GM15510 (cell line): ENCODE data around the gene ATP9B.

Experiments
- POLR2A ChIP-seq: IDR thresholded peaks from 3 replicates; pipeline ENCODE4 v1.6.1; 2011; ENCODE audit warnings: borderline replicate concordance; ENCODE audit not compliant: insufficient read length; ENCODE audit errors: extremely low read depth

ATP9B gene

GRCh38 chr18:79260510-79260909, 191.3 kb downstream of the ATP9B start:
- no peak for TF ChIP-seq POLR2A

GRCh38 chr18:79272916-79273315, 203.7 kb downstream of the ATP9B start:
- no peak for TF ChIP-seq POLR2A

DNA sequence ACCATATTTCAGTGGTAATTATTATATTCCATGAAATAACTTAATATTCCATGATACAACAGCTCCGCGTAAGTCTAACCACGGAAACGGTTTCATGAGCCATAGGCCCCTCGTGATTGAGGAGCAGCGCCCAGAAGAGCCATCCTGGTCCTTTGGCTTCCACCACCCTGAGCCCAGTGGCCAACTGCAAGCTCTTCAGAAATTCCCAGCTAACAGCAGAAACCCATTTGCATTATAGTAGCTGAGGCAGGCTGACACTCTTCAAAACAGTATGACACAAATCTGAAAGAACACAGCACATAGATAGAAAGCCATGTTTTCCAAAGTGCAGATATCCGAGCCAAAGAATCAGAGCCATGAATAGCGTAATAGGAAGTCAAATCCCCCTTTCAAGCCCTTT, 205.6 kb downstream of the ATP9B start:
- TF ChIP-seq POLR2A = no peak

DNA sequence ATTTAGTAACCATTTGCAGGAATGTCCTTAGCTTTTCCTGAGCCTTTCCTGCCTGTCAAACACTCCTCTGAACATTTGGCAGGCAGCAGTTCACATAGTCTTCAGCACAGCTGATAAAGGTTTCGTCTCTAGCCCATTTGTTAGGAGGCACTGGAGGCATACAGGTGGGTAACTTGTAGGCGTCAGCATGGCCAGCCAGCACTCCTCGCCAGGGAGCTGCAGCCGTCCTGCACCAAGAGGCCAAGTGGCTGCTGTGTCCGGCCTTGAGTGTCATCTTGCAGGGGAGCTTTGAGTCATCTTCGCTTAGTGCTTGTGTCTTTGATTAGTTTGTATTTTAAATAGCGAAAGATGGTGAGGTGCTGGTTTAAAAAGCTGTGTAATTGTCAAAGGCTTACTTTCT, 206.3 kb downstream of the ATP9B start:
- no peak for TF ChIP-seq POLR2A

GRCh38 chr18:79275992-79276391, 206.8 kb downstream of the ATP9B start:
- no peak for TF ChIP-seq POLR2A

DNA sequence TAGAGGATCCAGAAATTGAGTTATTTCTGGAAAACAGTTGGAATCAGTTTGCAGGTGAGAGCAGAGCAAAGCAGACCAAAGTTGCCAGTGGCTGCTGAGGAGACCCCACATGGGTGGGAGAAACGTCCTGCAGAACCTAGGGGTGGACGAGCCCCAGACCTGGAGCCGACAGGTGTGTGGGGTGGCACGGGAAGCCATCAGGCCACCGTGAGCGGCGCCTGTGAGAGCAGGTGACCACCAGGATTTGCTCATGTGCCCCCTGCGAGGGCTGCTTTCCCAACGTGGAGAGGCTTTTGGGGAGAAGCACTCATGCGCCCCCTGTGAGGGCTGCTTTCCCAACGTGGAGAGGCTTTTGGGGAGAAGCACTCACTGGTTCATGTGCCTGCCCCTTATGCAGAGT, 209.7 kb downstream of the ATP9B start:
- TF ChIP-seq POLR2A = no peak

DNA sequence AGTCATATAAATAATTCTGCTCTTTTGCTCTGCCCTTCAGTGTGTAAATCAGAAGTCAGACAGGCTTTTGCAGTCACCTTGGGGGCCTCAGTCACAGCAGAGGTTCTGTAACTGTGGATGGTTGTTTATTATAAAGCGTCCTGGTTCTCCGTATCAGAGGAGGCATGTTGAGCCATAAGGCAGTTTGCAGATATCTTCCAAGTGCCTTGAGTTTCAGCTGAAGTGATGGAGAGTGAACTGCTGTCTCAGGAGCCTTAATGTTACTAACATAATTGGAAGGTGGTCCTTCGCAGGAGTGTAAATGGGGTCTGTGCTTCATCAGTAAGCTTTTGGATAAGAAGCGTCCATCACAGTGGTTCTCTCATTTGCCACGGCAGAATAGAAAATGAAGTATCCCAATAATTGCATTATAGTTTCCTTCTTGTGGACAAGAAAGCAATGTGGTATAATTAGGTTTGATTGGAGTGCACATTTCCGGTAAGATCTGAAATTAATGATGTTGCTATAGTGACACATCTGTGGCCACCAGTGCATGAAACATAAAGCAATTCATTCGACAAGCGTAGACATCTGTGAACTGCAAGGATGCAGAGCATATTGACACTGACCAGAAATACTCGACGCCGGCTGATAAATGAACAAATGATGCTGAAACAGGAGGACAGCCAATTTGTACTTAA, 214.1 kb downstream of the ATP9B start:
- TF ChIP-seq POLR2A = no peak

GRCh38 chr18:79283929-79284328, 214.7 kb downstream of the ATP9B start:
- TF ChIP-seq POLR2A = no peak

DNA sequence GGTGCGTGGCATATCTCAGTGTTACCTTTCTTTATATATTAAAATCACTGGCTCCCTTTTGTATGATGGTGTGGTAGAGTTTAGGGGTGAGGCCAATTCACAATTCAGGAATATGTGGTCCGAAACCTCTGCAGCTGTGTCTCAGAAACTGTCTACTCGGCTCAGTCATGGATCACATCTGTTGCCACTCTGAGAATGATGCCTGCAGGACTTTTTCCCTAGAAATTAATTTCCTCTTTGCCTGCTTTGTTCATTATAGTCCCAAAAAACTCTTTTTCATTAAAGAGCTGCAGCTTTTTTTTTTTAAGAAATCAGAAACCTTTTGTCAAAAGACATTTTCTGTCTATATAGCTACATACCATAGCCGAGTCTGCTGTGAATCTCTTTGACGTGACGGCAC, 221.7 kb downstream of the ATP9B start:
- no peak for TF ChIP-seq POLR2A

- TF ChIP-seq POLR2A = no peak
Observed at GRCh38 chr18:79294235-79294634, 225.0 kb downstream of the ATP9B start.

- no peak for TF ChIP-seq POLR2A
Observed at GRCh38 chr18:79299272-79299671, 230.1 kb downstream of the ATP9B start.

DNA sequence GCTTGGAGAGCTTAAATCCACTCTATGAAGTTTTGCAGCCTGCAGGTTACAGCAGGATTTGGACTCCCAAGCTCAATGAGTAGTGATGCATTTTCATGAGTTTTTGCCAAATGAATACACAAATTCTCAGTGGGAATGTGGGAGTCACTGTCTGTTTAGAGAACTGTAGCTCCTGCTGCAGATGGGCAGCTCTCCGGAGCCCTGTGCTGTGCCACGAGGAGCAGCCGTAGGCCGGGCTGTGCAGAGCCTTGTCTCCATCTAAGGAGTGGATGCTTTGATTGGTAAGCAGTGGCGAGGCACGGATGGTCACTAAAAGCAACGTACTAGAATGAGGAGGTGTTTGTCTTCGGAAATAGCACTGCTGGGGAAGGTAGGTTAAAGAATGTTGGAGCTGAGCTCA, 230.5 kb downstream of the ATP9B start:
- TF ChIP-seq POLR2A = no peak

GRCh38 chr18:79300413-79300812, 231.2 kb downstream of the ATP9B start:
- no peak for TF ChIP-seq POLR2A

- TF ChIP-seq POLR2A = no peak
Observed at GRCh38 chr18:79302120-79302519, 232.9 kb downstream of the ATP9B start.

GRCh38 chr18:79305911-79306310, 236.7 kb downstream of the ATP9B start:
- no peak for TF ChIP-seq POLR2A

GRCh38 chr18:79309614-79310358, 240.6 kb downstream of the ATP9B start:
- TF ChIP-seq POLR2A = no peak
